HG03520 (cell line): ENCODE results near the gene AADAT.

ENCODE experiments used
- ATAC-seq: cut with Tn5 transposase; IDR thresholded peaks from one replicate; pipeline ENCODE4 v1.9.1; 2021; ENCODE audit warnings: mild to moderate bottlenecking, moderate library complexity; ENCODE audit not compliant: unreplicated experiment

The AADAT gene

GRCh38 chr4:170035231-170035630 is 54.5 kb downstream of the AADAT start:
- no peak for ATAC-seq

DNA sequence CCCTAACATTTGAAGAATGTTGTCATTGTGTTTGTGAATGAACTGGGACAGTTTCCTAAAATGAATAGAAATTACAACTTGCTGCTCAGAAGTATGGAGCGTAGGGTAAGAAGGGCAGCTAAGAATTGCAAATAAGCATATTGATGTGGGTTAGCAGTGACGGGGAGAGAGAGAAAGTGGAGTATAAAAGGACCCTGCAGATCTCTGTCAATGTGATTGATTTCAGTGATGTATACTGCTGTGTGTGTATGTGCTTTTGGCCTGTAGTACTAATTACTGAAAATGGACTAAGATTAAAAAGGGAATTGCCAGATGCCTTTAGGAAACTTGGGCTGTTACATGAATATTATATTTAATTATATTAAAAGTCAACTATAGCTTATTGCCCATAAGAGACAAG is 55.8 kb downstream of the AADAT start:
- no peak for ATAC-seq

DNA sequence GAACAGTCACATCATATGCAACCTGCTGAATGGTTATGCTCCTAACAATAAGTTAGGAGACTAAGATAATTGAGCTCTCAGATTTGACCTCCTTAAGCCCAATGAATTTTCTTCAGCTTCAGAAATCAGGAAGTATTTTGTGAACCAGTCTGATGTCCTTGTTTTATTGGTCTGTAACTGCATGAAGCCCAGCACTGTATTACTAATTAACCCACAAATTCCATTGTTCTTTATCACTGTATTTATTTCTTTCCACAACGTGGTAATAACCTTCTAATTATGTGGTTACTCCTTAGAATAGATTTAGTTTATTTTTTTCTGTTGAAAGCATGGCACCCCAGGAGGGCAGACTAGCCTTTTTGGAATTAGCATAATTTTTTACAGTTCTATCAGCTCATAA is 59.6 kb downstream of the AADAT start:
- no peak for ATAC-seq

DNA sequence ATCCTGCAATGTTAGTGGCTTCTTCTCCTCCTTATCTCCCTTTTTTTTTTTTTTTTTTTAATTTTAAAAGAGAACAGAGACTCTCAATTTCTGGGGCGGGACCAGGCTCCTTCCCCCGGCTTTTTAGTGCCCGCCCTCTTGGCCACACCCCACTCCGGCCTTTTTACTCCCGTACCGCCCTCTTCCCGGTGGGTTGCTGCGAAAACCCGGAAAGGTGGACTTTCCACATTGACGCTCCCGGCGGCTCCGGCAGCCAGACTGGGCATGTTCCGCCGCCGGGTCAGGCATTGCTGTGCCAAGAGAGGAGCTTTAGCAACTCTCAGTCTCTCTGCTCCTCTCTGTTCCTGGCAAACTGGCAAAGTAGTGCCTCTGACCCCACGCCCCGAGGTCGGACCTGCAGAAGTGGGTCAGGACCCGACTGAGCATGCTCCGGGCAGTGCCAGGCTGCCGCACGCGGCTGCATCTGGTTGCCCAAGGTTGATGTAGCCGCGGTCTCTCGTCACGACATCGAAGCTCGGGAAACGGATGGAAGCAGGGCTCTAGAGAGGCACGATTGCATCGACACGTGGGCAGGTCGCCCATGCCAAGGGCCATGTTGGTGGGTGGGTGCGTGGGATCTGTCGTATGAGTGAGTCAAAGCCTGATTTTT is 62.5 kb downstream of the AADAT start:
- ATAC-seq: peak; percentile 66

DNA sequence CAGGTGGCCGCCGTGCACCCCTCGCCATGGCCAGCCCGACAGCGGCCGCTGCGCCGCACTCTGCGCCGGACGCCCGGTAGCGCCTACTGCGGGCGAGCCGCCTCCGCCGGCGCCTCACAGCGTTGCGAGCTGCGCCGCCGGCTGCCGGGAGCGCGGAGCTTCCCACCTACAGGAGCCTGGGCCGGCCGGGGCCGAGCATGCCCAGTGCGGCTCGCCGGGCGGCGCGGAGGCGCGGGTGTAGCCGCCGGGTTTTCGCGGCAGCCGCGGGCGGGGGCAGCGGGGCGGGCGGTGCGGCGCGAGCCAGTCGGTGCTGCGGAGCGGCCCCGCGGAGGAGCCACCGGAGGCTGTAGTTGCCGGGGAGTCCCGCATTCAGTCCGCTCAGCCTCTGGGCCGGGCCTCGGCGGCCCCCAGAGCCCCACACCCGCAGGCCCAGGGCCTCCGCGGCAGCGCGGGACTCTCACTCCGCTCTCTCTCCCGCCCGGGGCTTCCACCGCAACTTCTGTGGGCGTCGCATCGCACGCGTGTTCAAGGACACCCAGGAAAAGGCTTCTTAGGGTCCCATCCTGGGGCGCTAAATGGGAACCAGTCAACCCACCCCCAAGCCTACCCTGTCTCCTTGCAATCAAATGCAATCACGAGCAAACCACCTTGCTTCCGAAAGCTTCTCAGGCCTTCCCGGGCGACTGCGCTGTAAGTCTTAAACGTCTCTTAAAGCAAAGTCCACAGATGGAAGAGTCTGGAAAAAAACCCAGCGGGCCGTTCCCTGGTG is 63.3 kb downstream of the AADAT start, which contains the start of gene MFAP3L:
Gene MFAP3L (minus strand): TSS at position 143 of the 769 bp plus-strand sequence. CDS start 20,518 bp downstream, outside the sequence.
- ATAC-seq: peak; percentile 80

- ATAC-seq: no peak
Measured at GRCh38 chr4:170025523-170026252, 64.1 kb downstream of the AADAT start.

GRCh38 chr4:170022211-170022610 is 67.5 kb downstream of the AADAT start:
- no peak for ATAC-seq

DNA sequence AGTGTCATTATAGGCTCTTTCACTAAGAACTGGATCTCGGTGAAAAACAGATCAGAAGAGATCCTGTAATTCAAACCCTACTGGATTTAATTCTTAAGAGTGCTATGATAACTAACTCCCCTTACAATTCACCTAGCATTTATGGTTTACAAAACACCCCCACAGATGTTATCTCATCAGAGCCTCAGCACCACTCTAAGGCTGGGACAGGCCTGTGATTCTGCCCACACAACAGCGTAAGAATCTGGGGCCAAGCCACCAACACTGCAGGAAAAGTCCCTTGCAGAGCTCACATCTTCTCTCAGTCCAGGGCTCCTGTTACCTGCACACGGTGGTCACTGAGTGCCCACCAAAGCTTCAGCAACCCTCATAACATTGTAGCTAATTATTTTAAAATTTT is 72.5 kb downstream of the AADAT start:
- ATAC-seq: no peak

- no peak for ATAC-seq
Measured at GRCh38 chr4:170015285-170015684, 74.5 kb downstream of the AADAT start.

- no peak for ATAC-seq
Measured at GRCh38 chr4:170014359-170015011, 75.3 kb downstream of the AADAT start.

DNA sequence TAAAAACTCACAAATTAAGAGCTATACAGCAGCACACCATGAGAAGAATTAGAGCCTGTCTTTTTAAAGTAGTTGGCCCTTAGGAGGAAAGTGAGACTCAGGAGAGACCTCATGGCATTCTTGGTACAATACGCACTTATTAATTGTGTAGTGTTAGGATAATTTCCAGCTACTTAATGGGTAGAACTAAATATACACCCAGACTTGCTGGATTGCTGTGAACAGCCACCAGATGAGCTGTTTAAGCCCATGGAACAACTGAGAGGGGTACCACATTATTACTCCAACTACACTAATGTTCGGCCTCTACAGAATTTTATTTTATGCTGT is 77.2 kb downstream of the AADAT start:
- no peak for ATAC-seq

GRCh38 chr4:170011921-170012628 is 77.7 kb downstream of the AADAT start:
- ATAC-seq: no peak
